ENCODE results near the gene SNAPC2. TPM values are rescaled to one million over a fixed set of nuclear protein-coding genes. Genes with fewer than 3 reads are reported as not detected.

The SNAPC2 gene
- total and polyA plus RNA-seq, 2 donors (not counting 1 experiment from before 2014, with no cell fraction given) = 19.9 to 21.7 TPM

- no peaks in the 10 kb centered on the region for H3K4me1 ChIP-seq (ENCODE audit: control insufficient read depth in 2 of 2, insufficient read depth in 2 of 2, low read length in 2 of 2)
- H3K27ac ChIP-seq (ENCODE audit: low read length in 2 of 2) = no peak overlapping the region
- H3K4me3 ChIP-seq (ENCODE audit: control extremely low read depth in 1 of 5, extremely low read depth in 1 of 5, insufficient read depth in 1 of 5, low read depth in 2 of 5, low read length in 4 of 5) = no peak overlapping the region
- H3K4me1 Mint-ChIP-seq = no peaks in the 10 kb centered on the region
- H3K4me2 ChIP-seq (replicated peaks; ENCODE audit: low read depth, low read length, poor library complexity, severe bottlenecking) = no peak overlapping the region
- no peaks in the 10 kb centered on the region for H3K9me3 ChIP-seq (ENCODE audit: control extremely low read depth in 1 of 3, control insufficient read depth in 2 of 3, insufficient read depth in 1 of 3, low read length in 2 of 3)
- H3K27me3 ChIP-seq (replicated peaks in 1 of 4; ENCODE audit: control extremely low read depth in 1 of 4, control insufficient read depth in 3 of 4, insufficient read depth in 4 of 4, low read length in 3 of 4) = no peaks in the 10 kb centered on the region
- no peak for ATAC-seq (ENCODE audit: low read depth)
- no peaks in the 10 kb centered on the region for H3K27me3 Mint-ChIP-seq
- POLR2A ChIA-PET = no interaction called here
- whole genome bisulfite sequencing (ENCODE audit: insufficient coverage) = 96% methylated on average over 12 of the region's 15 CpGs
- no peak overlapping the region for H3K4me3 Mint-ChIP-seq
- no peaks in the 10 kb centered on the region for H4K20me1 ChIP-seq (ENCODE audit: control insufficient read depth, insufficient read depth, low read length, poor library complexity, severe bottlenecking)
- no peak overlapping the region for H3K27ac Mint-ChIP-seq
- TF ChIP-seq CTCF (IDR thresholded peaks at IDR 0.05) = no peak
- TF ChIP-seq EZH2 (IDR thresholded peaks at IDR 0.05; ENCODE audit: borderline replicate concordance, insufficient read depth, low read depth, low read length, poor library complexity, severe bottlenecking) = no peak
- CTCF ChIA-PET = interaction anchor here (0.7 kb wide), 1 partner anchor 32 kb away, joined by 3 read pairs; no protein-coding TSS in a partner anchor
- no peaks in the 10 kb centered on the region for H3K9me3 Mint-ChIP-seq (ENCODE audit: insufficient read depth)
- H3K9ac ChIP-seq (ENCODE audit: low read length) = no peak overlapping the region
- H3K79me2 ChIP-seq (ENCODE audit: control insufficient read depth, insufficient read depth, low read length) = no peaks in the 10 kb centered on the region
- H2AFZ ChIP-seq (ENCODE audit: insufficient read depth, low read depth, low read length, poor library complexity, severe bottlenecking) = no peak overlapping the region
- H3K36me3 ChIP-seq (replicated peaks in 1 of 2; ENCODE audit: control extremely low read depth in 1 of 2, control insufficient read depth in 1 of 2, extremely low read depth in 1 of 2, insufficient read depth in 2 of 2, low read length in 1 of 2) = peaks cover 3 to 60% of the 10 kb centered on the region in 2 experiments
- no peak for DNase-seq
- intact Hi-C loops (cut with micrococcal nuclease) = no loop called here
These were observed 48.1 kb downstream of the SNAPC2 start for GRCh38 chr19:7968008-7968795.
